ENCODE measurements around the gene OR10AD1. TPM values are rescaled to one million over a fixed set of nuclear protein-coding genes. Genes with fewer than 3 reads are reported as not detected.
"Not testable (repeated sequence)": the region's sequence is repeated elsewhere in the genome, so short reads cannot be mapped to it uniquely, and the experiment has no call there.

The OR10AD1 gene
- polyA plus RNA-seq, 1 donor from 2014 or later: not detected

DNA sequence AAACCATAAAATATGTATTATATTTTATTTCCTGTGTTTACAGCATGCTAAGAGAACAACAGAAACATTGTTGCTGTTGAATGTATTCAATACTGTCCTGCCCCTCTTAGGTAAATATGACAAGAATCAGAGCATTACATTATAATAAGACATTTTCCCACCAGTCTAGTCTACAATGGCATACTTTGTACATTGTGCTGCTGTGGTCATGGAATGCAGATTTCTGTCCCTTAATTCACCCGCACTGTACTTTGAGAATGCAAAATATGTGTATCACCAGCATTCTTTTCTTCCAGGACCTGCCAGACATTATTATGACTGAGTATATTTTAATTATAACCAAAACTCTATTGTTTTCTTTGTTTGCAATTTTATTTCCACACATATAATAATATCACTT lies 16.5 kb upstream of the OR10AD1 start:
- no peaks in the 10 kb centered on the region for H3K9me3 ChIP-seq (ENCODE audit: low read length)
- no peaks in the 10 kb centered on the region for H3K79me2 ChIP-seq (replicated peaks; ENCODE audit: insufficient read depth, low read length)
- H3K9ac ChIP-seq (ENCODE audit: low read length): no peak overlapping the region
- no peaks in the 10 kb centered on the region for H3K9me2 ChIP-seq (ENCODE audit: insufficient read depth, low read length)
- H3K27ac ChIP-seq (ENCODE audit: low read length): no peak overlapping the region
- H3K27me3 ChIP-seq (ENCODE audit: insufficient read depth, low read depth, low read length): no peaks in the 10 kb centered on the region
- H3K4me3 ChIP-seq (ENCODE audit: low read length): no peak overlapping the region
- no peaks in the 10 kb centered on the region for H3K36me3 ChIP-seq (ENCODE audit: insufficient read depth, low read length)
- H3K4me2 ChIP-seq (ENCODE audit: low read length): no peak overlapping the region
- H3F3A ChIP-seq (ENCODE audit: insufficient read depth, low read length, poor library complexity, severe bottlenecking): no peaks in the 10 kb centered on the region
- H2AFZ ChIP-seq (ENCODE audit: low read depth, low read length): no peak overlapping the region
- H4K20me1 ChIP-seq (ENCODE audit: insufficient read depth): no peaks in the 10 kb centered on the region
- no peak for TF ChIP-seq EP300 (conservative IDR thresholded peaks at IDR 0.05; ENCODE audit: poor library complexity, severe bottlenecking)
- no peak for TF ChIP-seq TAF1 (IDR thresholded peaks at IDR 0.05; ENCODE audit: low read depth)
- TF ChIP-seq RAD21 (conservative IDR thresholded peaks at IDR 0.05): no peak
- TF ChIP-seq, protein P1, sequence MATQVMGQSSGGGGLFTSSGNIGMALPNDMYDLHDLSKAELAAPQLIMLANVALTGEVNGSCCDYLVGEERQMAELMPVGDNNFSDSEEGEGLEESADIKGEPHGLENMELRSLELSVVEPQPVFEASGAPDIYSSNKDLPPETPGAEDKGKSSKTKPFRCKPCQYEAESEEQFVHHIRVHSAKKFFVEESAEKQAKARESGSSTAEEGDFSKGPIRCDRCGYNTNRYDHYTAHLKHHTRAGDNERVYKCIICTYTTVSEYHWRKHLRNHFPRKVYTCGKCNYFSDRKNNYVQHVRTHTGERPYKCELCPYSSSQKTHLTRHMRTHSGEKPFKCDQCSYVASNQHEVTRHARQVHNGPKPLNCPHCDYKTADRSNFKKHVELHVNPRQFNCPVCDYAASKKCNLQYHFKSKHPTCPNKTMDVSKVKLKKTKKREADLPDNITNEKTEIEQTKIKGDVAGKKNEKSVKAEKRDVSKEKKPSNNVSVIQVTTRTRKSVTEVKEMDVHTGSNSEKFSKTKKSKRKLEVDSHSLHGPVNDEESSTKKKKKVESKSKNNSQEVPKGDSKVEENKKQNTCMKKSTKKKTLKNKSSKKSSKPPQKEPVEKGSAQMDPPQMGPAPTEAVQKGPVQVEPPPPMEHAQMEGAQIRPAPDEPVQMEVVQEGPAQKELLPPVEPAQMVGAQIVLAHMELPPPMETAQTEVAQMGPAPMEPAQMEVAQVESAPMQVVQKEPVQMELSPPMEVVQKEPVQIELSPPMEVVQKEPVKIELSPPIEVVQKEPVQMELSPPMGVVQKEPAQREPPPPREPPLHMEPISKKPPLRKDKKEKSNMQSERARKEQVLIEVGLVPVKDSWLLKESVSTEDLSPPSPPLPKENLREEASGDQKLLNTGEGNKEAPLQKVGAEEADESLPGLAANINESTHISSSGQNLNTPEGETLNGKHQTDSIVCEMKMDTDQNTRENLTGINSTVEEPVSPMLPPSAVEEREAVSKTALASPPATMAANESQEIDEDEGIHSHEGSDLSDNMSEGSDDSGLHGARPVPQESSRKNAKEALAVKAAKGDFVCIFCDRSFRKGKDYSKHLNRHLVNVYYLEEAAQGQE (IDR thresholded peaks at IDR 0.05; ENCODE audit: borderline replicate concordance): no peak
- no peak for TF ChIP-seq EZH2 (IDR thresholded peaks at IDR 0.05; ENCODE audit: borderline replicate concordance, insufficient read depth, low read length, poor library complexity, severe bottlenecking)

DNA sequence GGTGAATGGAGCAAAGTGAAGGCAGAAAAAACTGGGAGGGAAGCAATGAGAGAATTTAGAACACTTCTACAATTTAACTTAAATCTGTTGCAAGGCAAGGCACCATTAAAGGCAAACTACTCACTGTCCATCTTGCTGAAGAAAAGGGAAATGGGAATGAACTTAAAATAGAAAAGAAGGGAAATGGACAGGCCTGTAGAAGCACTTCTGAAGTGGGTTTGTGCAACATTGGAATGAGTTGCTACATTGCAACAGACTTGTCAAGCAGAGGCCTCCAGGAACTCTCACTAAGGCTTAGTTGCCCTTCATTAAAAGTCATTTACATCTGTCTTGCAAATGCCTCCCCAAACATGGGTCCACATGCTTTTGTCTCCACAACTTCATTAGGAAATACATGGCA lies 13.7 kb upstream of the OR10AD1 start:
- Histone ChIP-seq H3K4me2 (ENCODE audit: low read length) (no peak overlapping the region), H3K79me2 (replicated peaks; ENCODE audit: insufficient read depth, low read length) (no peaks in the 10 kb centered on the region), H3K4me3 (ENCODE audit: low read length) (no peak overlapping the region), H3K9ac (ENCODE audit: low read length) (no peak overlapping the region), H3F3A (ENCODE audit: insufficient read depth, low read length, poor library complexity, severe bottlenecking) (no peaks in the 10 kb centered on the region), H3K36me3 (ENCODE audit: insufficient read depth, low read length) (no peaks in the 10 kb centered on the region), H3K9me3 (ENCODE audit: low read length) (no peaks in the 10 kb centered on the region), H3K9me2 (ENCODE audit: insufficient read depth, low read length) (no peaks in the 10 kb centered on the region), H2AFZ (ENCODE audit: low read depth, low read length) (no peak overlapping the region), H4K20me1 (ENCODE audit: insufficient read depth) (no peaks in the 10 kb centered on the region), H3K27ac (ENCODE audit: low read length) (no peak overlapping the region), H3K27me3 (ENCODE audit: insufficient read depth, low read depth, low read length) (no peaks in the 10 kb centered on the region)
- no peak for TF ChIP-seq MXI1 (conservative IDR thresholded peaks at IDR 0.05; ENCODE audit: poor library complexity, severe bottlenecking)
- no peak for TF ChIP-seq EZH2 (IDR thresholded peaks at IDR 0.05; ENCODE audit: borderline replicate concordance, insufficient read depth, low read length, poor library complexity, severe bottlenecking)
- TF ChIP-seq, protein P2, sequence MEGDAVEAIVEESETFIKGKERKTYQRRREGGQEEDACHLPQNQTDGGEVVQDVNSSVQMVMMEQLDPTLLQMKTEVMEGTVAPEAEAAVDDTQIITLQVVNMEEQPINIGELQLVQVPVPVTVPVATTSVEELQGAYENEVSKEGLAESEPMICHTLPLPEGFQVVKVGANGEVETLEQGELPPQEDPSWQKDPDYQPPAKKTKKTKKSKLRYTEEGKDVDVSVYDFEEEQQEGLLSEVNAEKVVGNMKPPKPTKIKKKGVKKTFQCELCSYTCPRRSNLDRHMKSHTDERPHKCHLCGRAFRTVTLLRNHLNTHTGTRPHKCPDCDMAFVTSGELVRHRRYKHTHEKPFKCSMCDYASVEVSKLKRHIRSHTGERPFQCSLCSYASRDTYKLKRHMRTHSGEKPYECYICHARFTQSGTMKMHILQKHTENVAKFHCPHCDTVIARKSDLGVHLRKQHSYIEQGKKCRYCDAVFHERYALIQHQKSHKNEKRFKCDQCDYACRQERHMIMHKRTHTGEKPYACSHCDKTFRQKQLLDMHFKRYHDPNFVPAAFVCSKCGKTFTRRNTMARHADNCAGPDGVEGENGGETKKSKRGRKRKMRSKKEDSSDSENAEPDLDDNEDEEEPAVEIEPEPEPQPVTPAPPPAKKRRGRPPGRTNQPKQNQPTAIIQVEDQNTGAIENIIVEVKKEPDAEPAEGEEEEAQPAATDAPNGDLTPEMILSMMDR (IDR thresholded peaks at IDR 0.05; ENCODE audit: poor library complexity, severe bottlenecking): no peak
- TF ChIP-seq RAD21 (conservative IDR thresholded peaks at IDR 0.05): no peak
- TF ChIP-seq, protein P1 (IDR thresholded peaks at IDR 0.05; ENCODE audit: borderline replicate concordance): no peak
- no peak for TF ChIP-seq SMC3 (conservative IDR thresholded peaks at IDR 0.05; ENCODE audit: poor library complexity)
- TF ChIP-seq EP300 (conservative IDR thresholded peaks at IDR 0.05; ENCODE audit: poor library complexity, severe bottlenecking): no peak
- TF ChIP-seq POLR2AphosphoS5 (IDR thresholded peaks at IDR 0.05): no peak
- no peak for TF ChIP-seq TAF1 (IDR thresholded peaks at IDR 0.05; ENCODE audit: low read depth)

DNA sequence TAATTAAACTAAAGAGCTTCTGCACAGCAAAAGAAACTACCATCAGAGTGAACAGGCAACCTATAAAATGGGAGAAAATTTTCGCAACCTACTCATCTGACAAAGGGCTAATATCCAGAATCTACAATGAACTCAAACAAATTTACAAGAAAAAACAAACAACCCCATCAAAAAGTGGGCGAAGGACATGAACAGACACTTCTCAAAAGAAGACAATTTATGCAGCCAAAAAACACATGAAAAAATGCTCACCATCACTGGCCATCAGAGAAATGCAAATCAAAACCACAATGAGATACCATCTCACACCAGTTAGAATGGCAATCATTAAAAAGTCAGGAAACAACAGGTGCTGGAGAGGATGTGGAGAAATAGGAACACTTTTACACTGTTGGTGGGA lies 6.4 kb upstream of the OR10AD1 start:
- not testable (repeated sequence) for H3K36me3 ChIP-seq (ENCODE audit: insufficient read depth, low read length); H3F3A ChIP-seq (ENCODE audit: insufficient read depth, low read length, poor library complexity, severe bottlenecking); H3K9ac ChIP-seq (ENCODE audit: low read length); H4K20me1 ChIP-seq (ENCODE audit: insufficient read depth); H3K27me3 ChIP-seq (ENCODE audit: insufficient read depth, low read depth, low read length); H3K27ac ChIP-seq (ENCODE audit: low read length); H3K4me2 ChIP-seq (ENCODE audit: low read length); H3K9me3 ChIP-seq (ENCODE audit: low read length); H3K4me3 ChIP-seq (ENCODE audit: low read length); H3K9me2 ChIP-seq (ENCODE audit: insufficient read depth, low read length); H3K79me2 ChIP-seq (replicated peaks; ENCODE audit: insufficient read depth, low read length); H2AFZ ChIP-seq (ENCODE audit: low read depth, low read length)
